NOMO-1 treated with DMSO at 0.1 percent for 48 hours (cell line): Measurements from ENCODE around the gene HSF5.
"Not testable (repeated sequence)": the region's sequence is repeated elsewhere in the genome, so short reads cannot be mapped to it uniquely, and the experiment has no call there.

Source experiments
- DNase-seq: peaks from one replicate; lab custom pipeline; 2025; ENCODE audit not compliant: unreplicated experiment; lab: John Stamatoyannopoulos, UW

Gene HSF5

DNA sequence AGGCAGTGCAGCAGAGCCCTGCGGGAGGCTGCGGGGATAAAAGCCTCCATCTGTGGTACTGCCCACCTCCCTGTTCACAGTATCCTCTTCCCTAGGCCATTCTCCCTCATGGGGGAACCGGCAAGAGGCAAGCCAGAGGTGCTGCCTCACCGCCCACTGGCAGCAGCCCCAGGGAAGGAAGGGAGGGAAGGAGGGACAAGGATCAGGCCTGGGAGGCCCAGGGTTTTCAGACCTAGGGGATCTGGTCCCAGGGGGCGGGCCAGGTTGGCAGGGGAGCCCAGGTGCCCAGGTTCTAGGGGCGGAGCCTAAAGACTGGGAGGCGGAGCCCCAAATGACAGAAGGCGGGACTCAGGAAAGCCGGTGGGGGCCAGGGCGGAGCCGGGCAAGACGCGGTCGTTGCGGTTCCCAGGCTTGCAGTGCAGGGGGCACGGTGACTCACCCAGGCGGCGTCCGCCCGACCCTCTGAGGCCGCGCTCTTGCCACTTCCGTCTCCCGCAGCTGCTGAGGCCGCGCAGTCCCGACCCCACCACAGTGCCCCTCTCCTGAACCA is 29.2 kb upstream of the HSF5 start:
- no peak for DNase-seq

DNA sequence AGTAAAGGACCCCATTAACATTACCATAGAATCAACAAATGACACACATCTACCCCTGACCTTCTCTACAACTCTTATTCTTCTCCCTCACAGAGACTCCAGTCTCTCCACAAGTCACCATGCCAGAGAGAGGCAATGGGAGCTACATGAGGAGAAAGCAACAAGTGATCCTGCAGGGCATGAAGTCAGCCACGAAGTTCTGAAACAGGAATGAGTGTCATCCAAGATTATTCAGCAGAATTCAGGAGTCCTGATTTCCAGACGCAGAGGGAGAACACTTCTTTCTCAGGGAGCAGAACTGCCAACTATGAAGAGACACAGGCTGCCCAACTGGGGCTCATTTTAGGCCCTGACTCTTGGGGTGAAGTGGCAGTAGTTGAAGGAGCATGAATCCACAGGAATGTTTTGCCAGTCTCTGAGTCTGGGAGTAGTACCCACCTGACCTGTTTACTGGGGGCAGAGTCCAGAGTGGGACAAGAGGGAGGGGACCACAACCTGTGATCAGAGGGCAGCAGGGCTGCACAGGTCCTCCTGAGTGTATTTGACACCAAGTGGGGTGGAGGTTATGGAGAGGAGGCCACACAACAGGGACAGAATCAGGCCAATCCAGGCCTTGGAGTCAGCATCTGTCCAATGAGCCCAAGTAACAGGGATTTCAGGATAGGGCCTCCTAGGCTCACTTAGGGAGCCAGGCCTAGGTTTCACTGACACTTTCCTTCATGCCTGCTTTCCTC is 28.6 kb upstream of the HSF5 start:
- no peak for DNase-seq

DNA sequence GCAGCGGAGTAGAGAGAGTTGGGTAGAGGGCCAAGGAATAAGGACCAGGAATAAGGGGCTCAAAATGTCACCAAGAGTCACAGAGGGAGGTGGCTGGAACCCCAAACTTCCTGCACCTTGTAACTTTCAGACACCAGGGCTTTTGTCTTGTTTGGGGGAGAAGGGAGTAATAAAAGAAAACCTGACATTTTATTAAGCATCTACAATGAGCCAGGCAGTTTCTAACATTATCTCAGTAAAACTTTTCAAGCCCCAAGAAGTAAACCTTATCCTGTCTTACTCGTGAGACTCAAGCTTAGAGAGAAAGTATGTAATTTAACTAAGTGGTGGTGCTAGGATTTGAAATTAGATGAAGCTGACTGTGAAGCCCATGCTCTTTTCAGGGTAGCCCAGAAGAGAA is 27.1 kb upstream of the HSF5 start:
- DNase-seq = no peak

DNA sequence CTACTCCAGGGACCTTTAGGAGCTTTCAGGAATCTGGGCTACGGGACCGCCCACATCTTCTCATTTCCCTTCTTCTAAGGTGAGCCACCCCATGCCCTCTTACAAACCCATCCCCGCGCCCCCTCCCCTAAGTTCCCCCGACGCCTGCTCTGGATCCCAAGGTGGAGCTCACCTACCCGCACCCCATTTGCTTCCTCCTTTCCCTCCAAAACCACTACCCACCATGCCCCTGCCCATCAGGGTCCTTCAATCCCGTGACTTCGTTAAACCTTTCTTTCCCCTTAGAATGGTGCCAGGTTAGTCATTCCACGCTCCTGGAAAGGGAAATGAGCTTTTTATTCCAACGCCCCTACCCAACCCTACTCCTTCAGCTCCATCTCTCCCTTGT is 26.6 kb upstream of the HSF5 start:
- no peak for DNase-seq

DNA sequence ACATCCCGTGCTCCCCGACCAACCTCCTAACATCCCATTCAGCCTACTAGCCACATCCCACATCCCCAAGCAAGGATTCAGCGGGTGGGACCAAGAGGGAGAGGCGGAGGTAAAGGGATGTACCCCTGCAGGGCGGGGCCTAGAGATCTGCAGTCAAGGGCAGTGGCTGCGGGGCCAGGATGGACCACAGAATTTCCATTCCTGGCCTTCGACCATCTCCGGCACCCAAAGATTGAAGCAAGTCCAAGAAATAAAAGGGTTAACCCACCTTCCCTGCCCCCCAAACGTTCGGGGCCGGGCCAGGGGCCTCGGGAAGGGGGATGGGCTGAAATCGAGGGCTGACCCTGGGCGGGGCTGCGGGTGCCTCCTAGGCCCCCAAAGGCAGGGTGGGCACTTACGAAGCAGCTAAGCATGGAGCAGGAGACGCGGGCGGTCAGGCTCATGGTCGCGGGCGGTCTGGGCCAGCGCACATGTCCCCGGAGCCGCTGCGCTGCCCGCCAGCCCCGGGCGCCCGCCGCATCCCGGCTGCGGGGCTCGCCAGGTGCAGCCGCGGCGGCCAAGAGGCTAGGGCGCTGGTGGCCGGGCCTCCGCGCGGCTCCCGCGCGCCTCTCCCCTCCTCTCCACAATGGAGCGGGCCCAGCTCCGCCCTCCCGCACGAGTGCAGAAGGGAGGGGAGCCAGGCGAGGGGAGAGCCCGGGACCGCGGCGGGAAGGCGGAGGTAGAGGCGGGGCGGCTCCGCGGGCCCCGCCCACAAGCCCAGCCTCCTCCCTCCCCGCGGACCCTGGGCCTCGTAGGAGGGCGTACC is 26.0 kb upstream of the HSF5 start, which contains the start of gene MTMR4:
Gene MTMR4, minus strand, starts transcription at position 674 of the 805 bp plus-strand sequence. Its CDS starts 231 bp downstream, at position 443.
- peak; percentile 72 for DNase-seq

DNA sequence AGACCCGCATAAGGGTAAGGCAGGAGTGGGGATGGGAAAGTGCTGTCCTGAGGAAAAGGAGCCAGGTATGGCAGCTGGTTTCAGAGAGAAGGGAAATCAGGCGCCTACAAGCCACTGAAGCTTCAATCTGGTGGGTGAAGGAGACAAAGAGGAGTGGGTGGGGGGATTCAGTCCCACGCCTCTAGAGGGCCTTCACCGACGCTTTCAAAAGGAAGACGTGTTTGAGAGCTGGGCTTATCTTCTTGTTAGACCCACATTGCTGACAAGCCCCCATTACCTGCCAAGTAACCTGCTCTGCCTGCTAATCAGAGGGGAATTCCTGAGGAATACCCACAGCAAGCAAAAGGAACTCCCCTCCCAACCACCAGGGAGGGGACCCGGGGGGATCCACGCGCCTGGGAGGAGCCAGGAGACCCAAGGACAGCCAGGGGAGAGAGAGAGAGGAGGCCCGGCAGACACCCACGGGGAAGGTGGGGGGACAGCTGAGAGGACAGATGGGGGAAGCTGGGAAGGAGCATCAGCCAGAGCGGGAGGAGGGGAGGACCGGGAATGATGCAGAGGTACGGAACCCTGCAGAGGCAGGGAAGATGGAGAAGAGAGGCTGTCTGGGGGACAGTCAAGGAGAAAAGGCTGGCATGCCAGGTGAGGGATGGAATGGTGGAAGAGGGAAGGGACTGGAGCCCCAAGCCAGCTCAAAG is 25.2 kb upstream of the HSF5 start:
- no peak for DNase-seq

DNA sequence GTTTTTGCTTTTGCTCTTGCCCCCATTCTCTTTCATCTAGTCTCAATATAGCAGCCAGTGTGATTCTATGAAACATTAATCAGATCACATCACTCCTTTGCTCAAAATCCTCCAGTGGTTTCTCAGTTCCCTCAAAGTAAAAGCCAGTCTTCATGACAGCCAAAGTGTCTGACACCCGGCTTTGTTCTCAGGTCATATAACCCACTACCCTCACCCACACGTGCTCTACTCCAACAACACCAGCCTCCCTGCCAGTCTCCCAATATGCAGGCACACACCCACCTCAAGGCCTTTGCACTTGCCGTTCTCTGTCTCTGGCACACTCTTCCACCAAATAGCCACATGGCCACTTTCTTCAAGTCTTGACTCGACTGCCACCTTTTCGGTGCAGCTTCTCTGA is 21.9 kb upstream of the HSF5 start:
- no peak for DNase-seq

DNA sequence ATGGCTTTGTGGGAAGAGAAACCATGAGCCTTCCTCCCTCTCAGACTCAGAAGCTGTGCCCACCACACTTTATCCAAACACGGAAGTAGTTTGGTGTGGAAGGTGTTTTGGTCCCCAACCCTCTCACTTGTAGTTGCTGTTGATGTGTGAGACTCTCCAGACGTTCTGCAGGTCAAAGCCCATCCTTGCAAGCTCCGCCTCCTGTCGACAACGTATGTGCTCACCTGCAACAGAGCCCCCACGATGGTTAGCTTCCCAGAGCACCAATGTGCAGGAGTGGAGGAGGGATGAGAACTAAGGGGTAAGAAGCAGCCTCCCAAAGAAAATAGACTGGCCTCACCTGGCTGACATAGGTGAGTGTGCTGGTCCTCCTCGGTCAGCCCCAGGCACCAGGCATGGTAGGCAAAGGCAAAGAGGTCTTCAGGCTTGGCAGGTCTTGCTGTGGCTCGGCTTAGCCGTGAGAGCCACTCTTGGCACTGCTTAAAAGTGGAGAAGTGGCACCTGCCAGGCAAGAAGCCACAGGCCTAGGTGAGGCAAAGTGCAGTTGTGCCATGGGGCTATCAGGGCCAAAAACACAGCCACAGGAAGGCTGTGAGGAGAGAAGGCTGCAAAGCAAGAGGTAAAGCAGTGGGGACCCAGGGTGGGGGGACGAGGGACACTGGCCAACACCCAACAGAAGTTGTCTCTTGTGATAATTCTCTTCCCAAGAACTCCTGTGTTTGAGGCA is 20.3 kb upstream of the HSF5 start:
- no peak for DNase-seq

DNA sequence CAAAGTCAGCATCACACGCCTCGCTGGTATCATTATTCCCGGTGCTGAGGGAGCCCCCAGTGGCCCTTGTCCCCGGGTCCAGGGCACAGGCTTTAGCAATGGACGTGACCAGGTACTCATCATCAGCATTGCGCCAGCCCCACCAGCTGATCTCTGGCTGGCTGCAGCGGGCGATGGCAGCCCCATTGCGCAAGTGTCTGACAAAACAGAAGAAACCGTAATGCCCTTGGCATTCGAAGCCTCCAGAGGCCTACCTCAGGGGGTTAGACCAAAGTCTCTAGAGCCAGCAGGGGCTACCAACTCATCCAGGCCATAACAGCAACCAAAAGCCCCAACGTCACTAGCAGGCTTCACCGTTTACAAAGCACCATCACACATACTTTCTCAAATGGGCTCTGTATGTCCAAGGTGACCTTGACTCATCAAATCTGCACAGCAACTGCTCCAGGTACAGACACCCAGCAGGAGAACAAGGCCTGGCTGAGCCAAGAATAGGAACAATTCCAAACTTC is 19.0 kb upstream of the HSF5 start:
- DNase-seq = peak; percentile 74

DNA sequence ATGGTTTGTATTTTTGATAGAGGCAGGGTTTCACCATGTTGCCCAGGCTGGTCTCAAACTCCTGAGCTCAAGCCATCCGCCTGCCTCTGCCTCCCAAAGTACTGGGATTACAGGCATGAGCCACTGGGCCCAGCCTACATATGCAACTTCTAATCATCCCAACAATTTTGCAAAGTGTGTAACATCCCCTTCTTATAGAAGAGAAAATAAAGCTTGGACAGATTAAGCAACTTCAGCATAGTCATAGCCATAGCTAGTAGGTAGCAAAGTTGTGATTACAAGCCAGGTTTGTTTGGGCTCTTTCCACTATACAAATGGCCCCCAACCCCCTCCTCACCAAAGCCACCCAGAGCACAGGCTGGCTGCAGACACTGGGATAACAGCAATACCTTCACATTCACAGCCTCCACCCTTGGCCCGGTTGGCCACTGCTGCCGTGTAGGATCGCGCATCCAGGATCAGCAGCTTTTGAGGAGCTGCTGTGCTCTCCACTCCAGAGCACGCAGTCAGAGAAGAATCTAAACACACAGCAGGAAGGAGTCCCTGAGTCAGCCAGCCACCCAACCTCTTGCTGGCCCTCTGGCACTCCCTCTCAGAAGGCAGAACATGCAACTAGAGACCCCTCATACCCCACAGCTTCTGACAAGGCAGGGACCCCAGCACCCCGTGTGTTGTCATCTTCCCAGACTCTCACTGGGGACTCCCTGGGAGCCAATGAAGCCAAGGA is 18.3 kb upstream of the HSF5 start:
- no peak for DNase-seq

DNA sequence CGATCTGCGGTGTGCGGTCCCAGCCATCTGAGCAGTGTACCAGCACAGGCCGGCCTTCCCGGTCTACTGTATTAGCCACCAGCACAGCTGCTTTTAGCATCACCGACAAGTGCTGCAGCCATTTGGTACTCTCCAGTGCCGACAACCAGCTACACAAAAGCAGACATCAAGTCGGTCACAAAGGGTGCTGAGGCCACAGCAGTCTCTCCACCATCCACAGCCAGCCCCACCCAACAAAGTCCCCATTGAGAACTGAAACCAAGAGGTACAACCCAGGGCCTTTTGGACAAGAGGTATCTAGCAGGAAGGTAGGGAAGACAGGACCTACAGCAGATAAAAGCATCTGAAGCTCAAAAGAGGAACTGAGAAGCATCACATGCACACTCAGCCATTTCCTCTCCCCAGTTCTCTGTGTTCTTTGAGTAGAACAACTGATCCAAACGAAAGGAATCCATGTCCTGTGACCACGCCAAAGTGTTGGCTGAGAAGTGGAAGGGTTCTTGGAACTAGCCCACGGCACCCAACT is 16.7 kb upstream of the HSF5 start:
- peak; percentile 66 for DNase-seq

DNA sequence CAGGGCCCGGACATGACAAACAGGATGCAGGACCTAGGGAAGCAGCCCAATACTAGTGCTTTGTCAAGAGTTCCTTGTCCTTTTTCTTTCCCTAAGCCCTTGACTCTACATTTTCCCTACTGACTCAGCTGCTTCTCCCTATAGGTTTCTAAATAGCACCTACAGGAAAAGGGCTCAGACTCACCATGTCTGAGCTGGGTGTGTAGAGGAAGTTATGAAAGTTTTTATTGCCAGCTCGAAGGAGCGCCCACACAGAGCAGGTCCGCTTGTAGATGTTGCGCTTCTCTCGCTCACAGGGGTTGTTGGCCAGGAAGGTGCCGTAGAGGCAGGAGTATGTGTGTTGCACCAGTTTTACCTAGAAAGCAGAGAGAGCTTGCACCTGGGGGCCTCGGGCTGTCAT is 15.7 kb upstream of the HSF5 start:
- peak; percentile 58 for DNase-seq

DNA sequence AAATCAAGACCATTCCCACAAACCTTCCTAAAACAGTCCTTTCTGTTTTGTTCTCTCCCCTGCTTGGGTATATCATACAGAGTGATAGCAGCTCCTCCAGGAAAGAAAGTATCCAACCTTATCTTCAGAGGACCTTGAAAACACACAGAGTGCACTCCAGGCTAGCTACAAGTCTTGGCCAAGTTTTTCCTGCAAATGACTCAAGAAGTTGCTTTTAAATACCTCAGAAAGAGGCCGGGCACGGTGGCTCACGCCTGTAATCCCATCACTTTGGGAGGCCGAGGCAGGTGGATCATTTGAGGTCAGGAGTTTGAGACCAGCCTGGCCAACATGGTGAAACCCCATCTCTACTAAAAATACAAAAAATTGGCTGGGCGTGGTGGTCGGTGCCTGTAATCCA is 14.9 kb upstream of the HSF5 start:
- DNase-seq = not testable (repeated sequence)

DNA sequence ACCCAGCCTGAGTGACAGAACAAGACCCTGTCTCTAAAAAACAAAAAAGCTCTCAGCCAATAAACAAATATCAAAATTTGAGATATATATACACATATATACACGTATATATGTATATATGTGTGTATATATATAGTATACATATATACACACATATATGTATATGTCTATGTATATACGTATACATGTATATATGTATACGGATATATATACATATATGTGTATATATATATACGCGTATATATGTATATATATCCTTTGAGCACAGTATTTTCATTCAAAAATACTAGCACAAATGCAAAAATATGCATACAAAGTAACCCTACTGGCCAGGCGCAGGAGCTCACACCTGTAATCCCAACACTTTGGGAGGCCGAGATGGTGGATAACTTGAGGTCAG is 13.2 kb upstream of the HSF5 start:
- no peak for DNase-seq

DNA sequence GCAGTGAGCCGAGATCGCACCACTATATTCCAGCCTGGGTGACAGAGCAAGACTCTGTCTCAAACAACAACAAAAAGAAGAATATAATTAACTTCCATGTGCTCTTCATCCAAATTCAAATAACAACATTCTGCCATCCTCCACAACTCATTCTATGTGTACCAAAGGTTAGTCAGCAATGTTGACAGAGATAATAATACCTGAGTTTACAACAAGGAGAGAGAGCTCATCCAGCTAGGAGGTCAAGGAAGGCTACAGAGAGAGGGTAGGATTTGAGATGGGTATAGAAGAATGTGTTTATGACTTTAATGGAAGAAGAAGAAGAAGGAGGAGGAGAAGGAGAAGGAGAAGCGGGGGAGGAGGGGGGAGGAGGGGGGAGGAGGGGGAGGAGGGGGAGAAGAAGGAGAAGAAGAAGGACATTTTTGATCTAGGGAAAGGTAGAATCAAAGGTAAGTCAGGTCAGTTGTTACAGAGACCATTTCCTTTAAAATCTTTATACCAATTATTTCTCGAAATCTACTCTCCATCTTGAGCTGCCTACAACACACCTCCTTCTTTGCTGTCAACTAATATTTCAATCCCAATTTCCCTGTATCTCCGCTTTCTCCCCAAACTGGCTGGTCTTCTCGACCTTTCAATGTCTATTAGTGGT is 10.1 kb upstream of the HSF5 start:
- no peak for DNase-seq

DNA sequence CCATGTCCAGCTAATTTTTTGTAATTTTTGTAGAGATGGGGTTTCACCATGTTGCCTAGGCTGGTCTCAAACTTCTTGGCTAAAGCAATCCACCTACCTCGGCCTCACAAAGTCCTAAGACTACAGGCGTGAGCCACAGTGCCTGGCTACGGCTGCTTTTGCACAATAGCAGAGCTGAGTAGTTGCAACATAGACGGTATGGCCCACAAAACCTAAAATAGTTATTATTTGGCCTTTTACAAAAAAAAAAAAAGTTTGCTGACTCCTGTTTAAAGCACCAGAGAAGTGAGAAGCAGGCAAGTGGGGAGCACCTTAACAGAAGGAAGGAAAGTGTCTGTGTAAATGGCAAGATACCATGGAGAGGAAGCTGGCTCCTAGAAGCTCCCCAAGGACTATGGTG is 5.3 kb upstream of the HSF5 start:
- DNase-seq = peak; percentile 75

DNA sequence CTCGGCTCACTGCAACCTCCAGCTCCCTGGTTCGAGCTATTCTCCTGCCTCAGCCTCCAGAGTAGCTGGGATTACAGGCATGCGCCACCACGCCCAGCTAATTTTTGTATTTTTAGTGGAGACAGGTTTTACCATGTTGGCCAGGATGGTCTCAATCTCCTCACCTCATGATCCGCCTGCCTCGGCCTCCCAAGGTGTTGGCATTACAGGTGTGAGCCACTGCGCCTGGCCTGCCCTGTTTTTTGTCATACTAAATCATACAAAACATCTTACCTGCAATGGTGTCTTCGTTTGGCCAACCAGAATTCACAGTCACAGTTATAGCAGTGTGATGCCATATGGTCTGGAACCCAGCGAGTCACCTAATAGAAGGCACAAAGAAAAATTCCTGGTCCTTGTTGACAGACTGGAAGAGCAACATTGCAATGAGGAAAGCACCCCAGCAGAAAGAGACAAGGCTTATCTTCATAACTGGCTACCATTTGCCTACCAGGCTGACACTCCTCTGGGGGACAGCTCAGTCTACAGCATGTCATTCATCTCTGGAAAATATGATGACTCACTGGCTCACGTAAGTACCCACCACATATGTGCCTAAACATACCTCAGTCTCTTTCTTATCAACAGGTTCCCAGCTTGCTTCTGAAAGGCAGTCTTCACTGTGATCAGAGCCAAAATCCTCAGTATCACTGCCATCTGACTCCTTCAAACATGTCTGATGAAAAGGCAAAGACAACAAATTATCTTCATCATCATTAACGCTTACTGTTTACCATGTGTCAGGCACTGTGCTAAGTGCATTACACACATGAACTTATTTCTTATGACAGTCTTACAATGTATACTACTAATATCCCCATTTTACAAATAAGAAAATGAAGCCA is 4.3 kb upstream of the HSF5 start:
- no peak for DNase-seq

DNA sequence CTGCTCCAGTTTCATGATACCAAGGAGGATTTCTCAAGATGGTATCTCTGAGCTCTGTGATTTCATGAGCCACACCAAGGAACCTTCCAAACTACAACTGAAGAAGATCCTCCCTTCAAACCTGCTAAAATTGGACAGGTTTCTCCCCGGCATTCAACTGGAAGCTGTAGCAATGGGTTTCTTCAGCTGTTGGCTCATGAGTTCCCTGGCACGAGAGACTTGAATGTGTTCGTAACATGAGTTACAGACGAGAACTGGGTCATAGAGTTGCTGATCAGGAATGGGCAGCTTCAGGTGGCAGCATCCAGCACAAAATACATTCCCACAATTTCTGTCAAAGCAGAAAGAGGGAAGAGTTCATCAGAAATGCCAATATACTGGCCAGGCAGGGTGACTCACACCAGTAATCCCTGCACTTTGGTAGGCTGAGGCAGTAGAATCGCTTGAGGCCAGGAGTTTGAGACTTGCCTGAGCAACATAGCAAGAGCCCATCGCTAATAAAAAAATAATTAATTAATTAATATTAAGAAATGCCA is 3.4 kb upstream of the HSF5 start:
- DNase-seq = no peak
